Ovary (tissue), 3 donors: ENCODE results near the gene NFIA.

Experiments used
- POLR2A ChIP-seq: fragments of 450-650 bp; IDR thresholded peaks from one replicate; pipeline ENCODE4 v1.6.1; 2017; ENCODE audit warnings: antibody characterized with exemption, mild to moderate bottlenecking, moderate library complexity
- TF ChIP-seq, protein P1 (sequence below), 3 donors: fragments of 450-650 bp in 2 of 3; fragments of 200-600 bp in 1 of 3; IDR thresholded peaks; one replicate each; pipeline versions ENCODE4 v1.5.1 to v1.8.0; 2016 to 2022; ENCODE audit warnings: antibody characterized with exemption in 3 of 3, mild to moderate bottlenecking in 1 of 3
- donor health status: DM: no; HTN: no; CAD: no.

DNA sequence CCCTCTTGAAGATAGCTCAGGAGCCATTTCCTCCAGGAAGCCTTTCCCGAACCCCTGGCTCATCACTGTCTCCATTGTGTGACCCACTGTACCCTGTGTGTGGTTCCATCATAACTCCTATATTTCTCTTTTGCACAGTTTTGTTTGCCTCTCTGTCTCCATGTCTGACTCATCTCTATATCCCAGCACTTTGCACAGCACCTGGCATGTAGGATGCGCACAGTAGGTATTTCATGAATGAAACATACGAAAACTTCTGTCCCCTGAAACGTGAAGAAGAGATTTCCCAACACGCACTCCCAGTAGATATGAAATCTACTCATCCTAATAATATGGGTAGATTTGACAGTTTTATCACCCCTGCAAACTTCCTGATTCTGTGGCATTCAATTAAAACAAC is 275.2 kb downstream of the NFIA start:
- TF ChIP-seq POLR2A = no peak
- TF ChIP-seq, protein P1, sequence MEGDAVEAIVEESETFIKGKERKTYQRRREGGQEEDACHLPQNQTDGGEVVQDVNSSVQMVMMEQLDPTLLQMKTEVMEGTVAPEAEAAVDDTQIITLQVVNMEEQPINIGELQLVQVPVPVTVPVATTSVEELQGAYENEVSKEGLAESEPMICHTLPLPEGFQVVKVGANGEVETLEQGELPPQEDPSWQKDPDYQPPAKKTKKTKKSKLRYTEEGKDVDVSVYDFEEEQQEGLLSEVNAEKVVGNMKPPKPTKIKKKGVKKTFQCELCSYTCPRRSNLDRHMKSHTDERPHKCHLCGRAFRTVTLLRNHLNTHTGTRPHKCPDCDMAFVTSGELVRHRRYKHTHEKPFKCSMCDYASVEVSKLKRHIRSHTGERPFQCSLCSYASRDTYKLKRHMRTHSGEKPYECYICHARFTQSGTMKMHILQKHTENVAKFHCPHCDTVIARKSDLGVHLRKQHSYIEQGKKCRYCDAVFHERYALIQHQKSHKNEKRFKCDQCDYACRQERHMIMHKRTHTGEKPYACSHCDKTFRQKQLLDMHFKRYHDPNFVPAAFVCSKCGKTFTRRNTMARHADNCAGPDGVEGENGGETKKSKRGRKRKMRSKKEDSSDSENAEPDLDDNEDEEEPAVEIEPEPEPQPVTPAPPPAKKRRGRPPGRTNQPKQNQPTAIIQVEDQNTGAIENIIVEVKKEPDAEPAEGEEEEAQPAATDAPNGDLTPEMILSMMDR (IDR thresholded peaks at IDR 0.05) = no peak
